Adrenal gland (tissue), 12 donors: Measurements from ENCODE around the gene PSTPIP1. TPM values are rescaled to one million over a fixed set of nuclear protein-coding genes. Genes with fewer than 3 reads are reported as not detected.

Source experiments
- DNase-seq, 7 donors: peaks; one replicate each; pipeline ENCODE4 v3.0.0-alpha.2; 2019 to 2020
- H3K27ac ChIP-seq, 5 donors: fragments of 200-600 bp; sonication (generic) in 4 of 5; 1 replicate in 3 of 5; 2 replicates in 2 of 5; pipeline versions ENCODE4 v1.5.1 to v1.8.0; 2016 to 2020; ENCODE audit warnings: mild to moderate bottlenecking in 1 of 5
- H3K27me3 ChIP-seq: fragments of 200-600 bp; 2 replicates; pipeline ENCODE4 v1.8.0; 2021
- H3K36me3 ChIP-seq, 2 donors: fragments of 200-600 bp; replicated peaks in 1 of 2; 1 replicate in 1 of 2; 2 replicates in 1 of 2; pipeline versions ENCODE4 v1.5.1 to v1.8.0; 2018 to 2022
- H3K4me1 ChIP-seq, 2 donors: fragments of 200-600 bp; replicated peaks in 1 of 2; 1 replicate in 1 of 2; 2 replicates in 1 of 2; pipeline versions ENCODE4 v1.5.1 to v1.8.0; 2018 to 2021
- H3K4me3 ChIP-seq, 4 donors: fragments of 200-600 bp; sonication (generic) in 3 of 4; one replicate each; pipeline ENCODE4 v1.5.1; 2016 to 2018
- H3K9me3 ChIP-seq, 3 donors: fragments of 200-600 bp; sonication (generic) in 1 of 3; replicated peaks in 1 of 3; 1 replicate in 2 of 3; 2 replicates in 1 of 3; pipeline versions ENCODE4 v1.5.1 to v1.8.0; 2016 to 2021
- CTCF ChIP-seq, 6 experiments: fragments of 450-650 bp in 4 of 6; fragments of 200-600 bp in 2 of 6; sonication (generic) in 1 of 6; IDR thresholded peaks; 1 replicate in 5 of 6; 2 replicates in 1 of 6; pipeline versions ENCODE4 v1.5.1 to v1.8.0; 2016 to 2021; ENCODE audit warnings: antibody characterized with exemption in 6 of 6, mild to moderate bottlenecking in 2 of 6, moderate library complexity in 1 of 6
- POLR2A ChIP-seq, 2 donors: fragments of 450-650 bp; IDR thresholded peaks; one replicate each; pipeline ENCODE4 v1.6.1; 2017; ENCODE audit warnings: antibody characterized with exemption in 2 of 2, mild to moderate bottlenecking in 2 of 2, moderate library complexity in 1 of 2
- WGBS, 4 donors: extraction: QIAGEN DNeasy Blood & Tissue Kit in 2 of 4; methylation state at CpG; one replicate each; pipeline versions ENCODE4 v1.1.5 to v1.1.7; 2013 to 2017; 5-methylcytosine and 5-hydroxymethylcytosine counted together
- intact Hi-C, 2 donors: fragments of 100-400 bp; cut with DNase I; formaldehyde crosslinking; loops; one replicate each; pipeline versions ENCODE4 v1.14.1 to v1.15.0; 2022 to 2023
- polyA plus RNA-seq, 3 donors: library from polyadenylated mRNA; stranded (reverse); fragments of 200-250 nt in 2 of 3; fragments of 350-450 nt in 1 of 3; fragmentation: Illumina TruSeq in 1 of 3; extraction: RNeasy Lipid Tissue Mini Kit (QIAGEN cat#74804) in 1 of 3; gene quantifications; one replicate each; pipeline ENCODE4 v1.2.3, GENCODE V29; 2013 to 2014
- total RNA-seq, 9 donors: library from RNA; depleted of rRNA in 4 of 9; stranded (reverse); fragments of >200 nt in 4 of 9; fragments of 120-200 nt in 1 of 9; fragmentation: NEBNext Ultra II Directional in 1 of 9; extraction: Animal tissue kit (Norgen Biotek cat#: 25700) in 1 of 9; gene quantifications; one replicate each; pipeline versions ENCODE4 v1.1.0 to v1.2.4, GENCODE V29; 2013 to 2023
- donor health status: healthy with polysubstance abuse.
- donor health status: Bipolar disorder and iron deficiency.
- donor health status: DM: yes; HTN: yes; CAD: no.
- donor health status: DM: no; HTN: no; CAD: no.
- donor health status: DM: no; HTN: no; CAD: no.
- donor health status: DM: yes; HTN: yes; CAD: no.

The PSTPIP1 gene
- total and polyA plus RNA-seq, 12 donors = 1.4 to 31.5 (median 11.5) TPM

DNA sequence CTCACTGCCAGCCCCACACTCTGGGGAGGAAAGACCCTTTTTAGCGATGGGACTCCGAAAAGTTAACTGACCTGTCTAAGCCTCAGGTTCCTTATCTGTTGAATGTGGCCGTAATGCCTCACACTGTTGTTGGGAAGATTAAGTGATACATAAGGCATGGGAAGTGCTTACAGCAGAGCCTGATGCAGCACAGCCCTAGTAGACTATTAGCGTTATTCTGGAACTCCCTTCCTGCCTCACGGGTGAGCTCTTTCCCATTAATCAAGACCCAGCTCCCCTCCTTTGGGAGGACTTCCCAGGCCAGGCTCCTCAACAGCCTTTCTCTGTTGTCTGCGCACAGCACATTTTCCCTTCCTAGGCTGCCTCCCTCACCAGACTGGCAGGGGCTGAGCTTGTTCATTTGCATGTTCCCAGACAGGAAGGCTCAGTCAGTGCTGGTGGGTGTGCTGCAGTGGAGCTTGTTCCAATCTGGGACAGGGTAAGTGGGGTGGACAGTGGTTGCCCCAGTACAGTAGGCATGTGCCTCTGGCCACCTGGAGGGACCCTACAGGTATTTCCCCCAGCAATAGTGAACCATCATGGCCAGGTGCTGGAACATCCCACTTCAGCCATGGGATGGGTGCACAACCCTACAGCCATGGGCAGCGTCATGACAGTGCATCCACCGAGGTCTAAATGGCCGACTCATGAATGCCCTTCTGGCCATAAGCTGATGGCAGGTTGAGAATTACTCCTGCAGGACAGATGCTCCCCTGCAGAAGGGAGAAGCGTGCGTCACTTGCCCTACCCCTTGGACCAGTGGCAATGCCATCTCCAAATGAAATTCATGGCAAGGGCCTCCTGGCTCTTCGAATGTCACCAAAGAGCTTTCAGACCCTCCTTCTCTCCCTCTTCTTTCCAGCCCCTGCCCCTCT lies 5.8 kb upstream of the PSTPIP1 start:
- peak overlapping the region in 2 of 5 donors; percentile 38 to 72 for H3K27ac ChIP-seq
- TF ChIP-seq CTCF (IDR thresholded peaks at IDR 0.05) (no peak), POLR2A (IDR thresholded peaks at IDR 0.05) (no peak)
- intact Hi-C loops = loop anchor here in 1 of 2 donors (10.0 kb wide), 1 partner anchor 46 kb away; no protein-coding TSS in a partner anchor
- WGBS, 4 donors = 66 to 78% (median 75%) methylated on average over 9 to 12 of the region's 12 CpGs
- H3K4me3 ChIP-seq = no peak overlapping the region
- no peaks in the 10 kb centered on the region for H3K27me3 ChIP-seq
- no peaks in the 10 kb centered on the region for H3K4me1 ChIP-seq
- H3K36me3 ChIP-seq = no peaks in the 10 kb centered on the region
- peak in 1 of 7 donors; percentile 19 for DNase-seq
- no peaks in the 10 kb centered on the region for H3K9me3 ChIP-seq

DNA sequence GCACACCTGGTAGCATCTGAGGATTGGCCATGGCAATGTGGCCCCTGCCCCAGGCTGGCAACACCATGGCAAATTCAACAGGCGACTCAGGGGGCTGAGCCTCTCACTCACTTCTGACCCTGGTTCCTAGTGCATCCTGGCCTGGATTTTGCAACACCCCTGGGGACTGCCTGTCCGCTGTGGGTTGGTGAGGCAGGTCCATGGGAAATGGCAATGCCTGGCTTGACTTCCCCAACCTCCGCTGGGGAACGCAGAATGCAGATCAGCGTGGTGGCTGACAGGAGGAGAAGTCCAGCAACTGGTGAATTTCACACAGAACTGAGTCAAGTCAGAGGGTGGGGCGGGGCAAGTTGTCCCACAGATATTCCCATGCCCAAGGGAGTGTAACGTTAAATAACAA lies 3.9 kb upstream of the PSTPIP1 start:
- peak in 3 of 7 donors; percentile 20 to 31 (median 31) for DNase-seq
- no peak for TF ChIP-seq POLR2A (IDR thresholded peaks at IDR 0.05)
- no peak for TF ChIP-seq CTCF (IDR thresholded peaks at IDR 0.05)
- Histone ChIP-seq H3K27ac (no peak overlapping the region), H3K9me3 (no peaks in the 10 kb centered on the region), H3K4me1 (no peaks in the 10 kb centered on the region), H3K27me3 (no peaks in the 10 kb centered on the region), H3K4me3 (no peak overlapping the region), H3K36me3 (no peaks in the 10 kb centered on the region)
- 75 to 85% (median 81%) methylated on average over 7 of the region's 7 CpGs for WGBS, 4 donors
- intact Hi-C loops = no loop called here

- 83 to 86% (median 84%) methylated on average over 7 to 9 of the region's 9 CpGs for WGBS, 4 donors
- Histone ChIP-seq H3K27ac (no peak overlapping the region), H3K9me3 (no peaks in the 10 kb centered on the region), H3K4me3 (no peak overlapping the region), H3K36me3 (no peaks in the 10 kb centered on the region), H3K27me3 (no peaks in the 10 kb centered on the region), H3K4me1 (peaks cover 0 to 3% of the 10 kb centered on the region in 2 donors)
- DNase-seq = peak in 3 of 7 donors; percentile 36 to 57 (median 39)
- TF ChIP-seq POLR2A (IDR thresholded peaks at IDR 0.05) (no peak), CTCF (IDR thresholded peaks at IDR 0.05) (no peak)
- intact Hi-C loops = no loop called here
These were observed 2.9 kb upstream of the PSTPIP1 start for GRCh38 chr15:76991741-76992645.
